ENCODE measurements around the gene GABRG3. TPM values are rescaled to one million over a fixed set of nuclear protein-coding genes. Genes with fewer than 3 reads are reported as not detected.

GABRG3 gene
- total RNA-seq, 2 experiments from 2014 or later = not detected

- DNase-seq (no peak), ATAC-seq (no peak)
- Mint-ChIP-seq H3K36me3 (ENCODE audit: low read depth) (no peaks in the 10 kb centered on the region), H3K27me3 (no peaks in the 10 kb centered on the region), H3K9me3 (peaks cover under 1% of the 10 kb centered on the region), H3K4me1 (ENCODE audit: low read depth) (no peaks in the 10 kb centered on the region), H3K4me3 (no peak overlapping the region), H3K27ac (no peak overlapping the region)
- POLR2A ChIA-PET = no interaction called here
- TF ChIP-seq CTCF (IDR thresholded peaks at IDR 0.05) = no peak
- intact Hi-C loops (cut with micrococcal nuclease) = no loop called here
- CTCF ChIA-PET = no interaction called here
Measured at GRCh38 chr15:27330326-27330725, 359.3 kb downstream of the GABRG3 start.

- ChIA-PET POLR2A (interaction anchor here (1.2 kb wide), 1 partner anchor 23 kb away, joined by 3 read pairs; no protein-coding TSS in a partner anchor), CTCF (no interaction called here)
- no peaks in the 10 kb centered on the region for H3K4me1 Mint-ChIP-seq (ENCODE audit: low read depth)
- intact Hi-C loops (cut with micrococcal nuclease) = no loop called here
- H3K36me3 Mint-ChIP-seq (ENCODE audit: low read depth) = no peaks in the 10 kb centered on the region
- H3K9me3 Mint-ChIP-seq = peaks cover 8% of the 10 kb centered on the region
- no peak for ATAC-seq
- H3K27ac Mint-ChIP-seq = no peak overlapping the region
- TF ChIP-seq CTCF (IDR thresholded peaks at IDR 0.05) = no peak
- H3K4me3 Mint-ChIP-seq = no peak overlapping the region
- no peaks in the 10 kb centered on the region for H3K27me3 Mint-ChIP-seq
- no peak for DNase-seq
Measured at GRCh38 chr15:27336676-27337075, 365.7 kb downstream of the GABRG3 start.

- no peak for ATAC-seq
- POLR2A ChIA-PET = no interaction called here
Measured at GRCh38 chr15:27339138-27339537, 368.2 kb downstream of the GABRG3 start.

GRCh38 chr15:27341780-27342343 is 370.9 kb downstream of the GABRG3 start:
- ChIA-PET CTCF (no interaction called here), POLR2A (interaction anchor here (0.6 kb wide), 1 partner anchor 110 kb away, joined by 3 read pairs; no protein-coding TSS in a partner anchor)
- H3K36me3 Mint-ChIP-seq (ENCODE audit: low read depth) = no peaks in the 10 kb centered on the region
- ATAC-seq = no peak
- H3K9me3 Mint-ChIP-seq = peaks cover 14% of the 10 kb centered on the region
- DNase-seq = no peak
- no peak for TF ChIP-seq CTCF (IDR thresholded peaks at IDR 0.05)
- no peak overlapping the region for H3K27ac Mint-ChIP-seq
- H3K27me3 Mint-ChIP-seq = no peaks in the 10 kb centered on the region
- H3K4me3 Mint-ChIP-seq = no peak overlapping the region
- H3K4me1 Mint-ChIP-seq (ENCODE audit: low read depth) = no peaks in the 10 kb centered on the region
- intact Hi-C loops (cut with micrococcal nuclease) = no loop called here

More at GRCh38 chr15:27339138-27339537, 368.2 kb downstream of the GABRG3 start:
- no peak for DNase-seq
- no peak overlapping the region for H3K27ac Mint-ChIP-seq
- H3K27me3 Mint-ChIP-seq = no peaks in the 10 kb centered on the region
- intact Hi-C loops (cut with micrococcal nuclease) = no loop called here
- H3K4me1 Mint-ChIP-seq (ENCODE audit: low read depth) = no peaks in the 10 kb centered on the region
- no peaks in the 10 kb centered on the region for H3K36me3 Mint-ChIP-seq (ENCODE audit: low read depth)
- no peak for TF ChIP-seq CTCF (IDR thresholded peaks at IDR 0.05)
- CTCF ChIA-PET = interaction anchor here (0.7 kb wide), 1 partner anchor 16 kb away, joined by 3 read pairs; no protein-coding TSS in a partner anchor
- H3K4me3 Mint-ChIP-seq = no peak overlapping the region
- peaks cover 14% of the 10 kb centered on the region for H3K9me3 Mint-ChIP-seq

- Mint-ChIP-seq H3K27ac (no peak overlapping the region), H3K4me3 (no peak overlapping the region), H3K4me1 (ENCODE audit: low read depth) (no peaks in the 10 kb centered on the region), H3K9me3 (peaks cover 10% of the 10 kb centered on the region), H3K36me3 (ENCODE audit: low read depth) (no peaks in the 10 kb centered on the region), H3K27me3 (no peaks in the 10 kb centered on the region)
- ChIA-PET CTCF (interaction anchor here (1.4 kb wide), 1 partner anchor 16 kb away, joined by 4 read pairs; no protein-coding TSS in a partner anchor), POLR2A (no interaction called here)
- DNase-seq = no peak
- TF ChIP-seq CTCF (IDR thresholded peaks at IDR 0.05) = no peak
- intact Hi-C loops (cut with micrococcal nuclease) = no loop called here
- ATAC-seq = no peak
Measured at GRCh38 chr15:27342991-27343390, 372.0 kb downstream of the GABRG3 start.

All from activated CD8-positive, alpha-beta T cell treated with anti-CD3 and anti-CD28 coated beads for 36 hours (primary cell).